HepG2 (cell line): ENCODE results near the gene SEPTIN2. TPM values are rescaled to one million over a fixed set of nuclear protein-coding genes. Genes with fewer than 3 reads are reported as not detected.

Source experiments
- DRAP1 ChIP-seq: IDR thresholded peaks from 2 replicates; pipeline ENCODE4 v1.6.1; 2016; ENCODE audit warnings: missing genetic modification reagents, missing compliant biosample characterization
- E2F1 ChIP-seq: sonication (generic); formaldehyde crosslinking; IDR thresholded peaks from 2 replicates; pipeline ENCODE4 v1.5.0; 2020; ENCODE audit warnings: missing genetic modification reagents
- FOXK1 ChIP-seq: sonication (generic); formaldehyde crosslinking; IDR thresholded peaks from 2 replicates; pipeline ENCODE4 v1.4.0; 2020; ENCODE audit warnings: low read depth, missing genetic modification reagents, borderline replicate concordance
- HDAC1 ChIP-seq: sonication (generic); formaldehyde crosslinking; IDR thresholded peaks from 2 replicates; pipeline ENCODE4 v1.5.1; 2020; ENCODE audit warnings: mild to moderate bottlenecking, missing genetic modification reagents
- HMG20A ChIP-seq: IDR thresholded peaks from 2 replicates; pipeline ENCODE4 v1.6.1; 2016; ENCODE audit warnings: borderline replicate concordance
- IRF1 ChIP-seq: sonication (generic); formaldehyde crosslinking; IDR thresholded peaks from 2 replicates; pipeline ENCODE4 v1.4.0; 2020; ENCODE audit warnings: low read depth, mild to moderate bottlenecking, missing genetic modification reagents
- PCBP2 ChIP-seq: fragments of 200-400 bp; formaldehyde crosslinking; optimal IDR thresholded peaks from 2 replicates; pipeline ENCODE3; 2018; ENCODE audit warnings: low read length, low read depth; ENCODE audit not compliant: poor library complexity, severe bottlenecking
- POGZ ChIP-seq: sonication (generic); formaldehyde crosslinking; IDR thresholded peaks from 2 replicates; pipeline ENCODE4 v1.4.0; 2020; ENCODE audit warnings: mild to moderate bottlenecking, missing genetic modification reagents
- ZNF264 ChIP-seq: sonication (generic); formaldehyde crosslinking; IDR thresholded peaks from 2 replicates; pipeline ENCODE4 v1.4.0; 2020; ENCODE audit warnings: missing genetic modification reagents
- ZNF350 ChIP-seq: sonication (generic); formaldehyde crosslinking; IDR thresholded peaks from 2 replicates; pipeline ENCODE4 v1.4.0; 2020; ENCODE audit warnings: mild to moderate bottlenecking, low read depth, missing genetic modification reagents, borderline replicate concordance
- ZNF432 ChIP-seq: sonication (generic); formaldehyde crosslinking; IDR thresholded peaks from 2 replicates; pipeline ENCODE4 v1.5.0; 2020; ENCODE audit warnings: missing genetic modification reagents, mild to moderate bottlenecking, borderline replicate concordance
- ZNF546 ChIP-seq: sonication (generic); formaldehyde crosslinking; conservative IDR thresholded peaks from 2 replicates; pipeline ENCODE4 v1.8.1; 2023; ENCODE audit warnings: mild to moderate bottlenecking, missing genetic modification reagents
- ZNF572 ChIP-seq: sonication (generic); formaldehyde crosslinking; IDR thresholded peaks from 2 replicates; pipeline ENCODE4 v1.5.1; 2020; ENCODE audit warnings: mild to moderate bottlenecking, missing genetic modification reagents
- ZNF619 ChIP-seq: sonication (generic); formaldehyde crosslinking; IDR thresholded peaks from 2 replicates; pipeline ENCODE4 v1.4.0; 2020; ENCODE audit warnings: mild to moderate bottlenecking, missing genetic modification reagents
- ZNF646 ChIP-seq: sonication (generic); formaldehyde crosslinking; IDR thresholded peaks from 2 replicates; pipeline ENCODE4 v1.9.0; 2021; ENCODE audit warnings: mild to moderate bottlenecking, missing genetic modification reagents
- polyA plus RNA-seq, 8 experiments: library from polyadenylated mRNA; depleted of rRNA in 3 of 8; stranded (reverse) in 7 of 8; unstranded in 1 of 8; fragments of >200 nt; fragmentation: Illumina TruSeq in 4 of 8; extraction: Trizol in 4 of 8; gene quantifications; 2 replicates each; pipeline versions ENCODE4 v1.2.1 to v1.2.3, GENCODE V29; 2011 to 2016; ENCODE audit warnings: low read depth in 4 of 8, missing spikeins in 1 of 8, mixed read lengths in 1 of 8; ENCODE audit not compliant: insufficient read depth in 1 of 8
- total RNA-seq, 5 experiments: library from RNA; depleted of rRNA; stranded (reverse); fragments of >200 nt; fragmentation: Illumina TruSeq; extraction: Trizol; gene quantifications; 2 replicates each; pipeline ENCODE4 v1.2.3, GENCODE V29; 2016; ENCODE audit warnings: low read depth in 1 of 5
- TF ChIP-seq, protein P1 (sequence below): sonication (generic); formaldehyde crosslinking; IDR thresholded peaks from 2 replicates; pipeline ENCODE4 v1.5.0; 2020; ENCODE audit warnings: mild to moderate bottlenecking, missing genetic modification reagents

The SEPTIN2 gene
- total and polyA plus RNA-seq, 2 of the 13 experiments (the other 11 are each of a cell fraction or from before 2014, with no cell fraction given): 493 to 733 TPM

DNA sequence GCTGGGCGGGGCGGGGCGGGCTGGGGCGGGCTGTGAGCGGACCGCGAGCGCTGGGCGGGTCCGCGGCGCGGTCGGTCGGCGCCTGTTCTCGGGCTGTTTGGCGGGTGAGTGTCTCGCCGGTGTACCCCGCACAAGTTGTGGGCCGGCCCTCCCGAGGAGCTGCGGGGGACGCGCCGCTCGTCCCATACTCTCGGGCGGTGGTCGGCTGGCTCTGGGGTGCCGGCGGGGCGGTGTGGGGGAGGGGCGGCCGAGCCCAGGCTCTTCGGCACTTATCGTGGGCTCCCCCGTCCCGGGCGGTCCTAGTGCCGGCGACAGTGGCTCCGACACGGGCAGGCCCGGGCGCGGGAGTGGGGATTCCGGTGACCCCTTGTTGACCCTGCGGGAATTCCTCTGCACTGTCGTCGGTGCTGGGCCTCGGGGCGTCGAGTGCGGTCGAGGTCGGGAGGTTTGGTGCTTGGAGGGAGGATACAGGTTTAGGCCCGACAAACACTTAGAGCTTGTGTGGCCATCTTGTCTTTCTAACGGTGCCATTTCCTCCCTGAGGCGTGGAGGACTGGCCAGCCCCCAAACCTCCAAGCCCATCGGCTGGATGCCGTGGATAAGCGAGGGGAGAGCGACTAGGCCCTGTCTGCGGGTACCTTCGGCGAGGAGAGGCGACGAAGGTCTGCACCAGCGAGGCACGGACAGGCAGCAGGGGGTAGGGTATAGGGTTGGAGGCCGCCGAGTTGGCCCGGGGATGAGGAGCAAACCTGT, at the start of gene SEPTIN2 (continued):
- no peak for TF ChIP-seq DRAP1 (CRISPR knock-in tag)
- TF ChIP-seq ZNF572 (CRISPR knock-in tag): no peak; the same call in 1 of the 2 replicates
- TF ChIP-seq, protein P1, sequence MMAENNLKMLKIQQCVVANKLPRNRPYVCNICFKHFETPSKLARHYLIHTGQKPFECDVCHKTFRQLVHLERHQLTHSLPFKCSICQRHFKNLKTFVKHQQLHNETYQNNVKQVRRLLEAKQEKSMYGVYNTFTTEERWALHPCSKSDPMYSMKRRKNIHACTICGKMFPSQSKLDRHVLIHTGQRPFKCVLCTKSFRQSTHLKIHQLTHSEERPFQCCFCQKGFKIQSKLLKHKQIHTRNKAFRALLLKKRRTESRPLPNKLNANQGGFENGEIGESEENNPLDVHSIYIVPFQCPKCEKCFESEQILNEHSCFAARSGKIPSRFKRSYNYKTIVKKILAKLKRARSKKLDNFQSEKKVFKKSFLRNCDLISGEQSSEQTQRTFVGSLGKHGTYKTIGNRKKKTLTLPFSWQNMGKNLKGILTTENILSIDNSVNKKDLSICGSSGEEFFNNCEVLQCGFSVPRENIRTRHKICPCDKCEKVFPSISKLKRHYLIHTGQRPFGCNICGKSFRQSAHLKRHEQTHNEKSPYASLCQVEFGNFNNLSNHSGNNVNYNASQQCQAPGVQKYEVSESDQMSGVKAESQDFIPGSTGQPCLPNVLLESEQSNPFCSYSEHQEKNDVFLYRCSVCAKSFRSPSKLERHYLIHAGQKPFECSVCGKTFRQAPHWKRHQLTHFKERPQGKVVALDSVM (CRISPR knock-in tag): 0 out of 2 replicates have a peak, but pooled peaks have one; percentile 2
- TF ChIP-seq FOXK1: peak; percentile 57; the same call in 1 of the 2 replicates
- TF ChIP-seq ZNF546 (CRISPR knock-in tag): no peak; the same call in 1 of the 2 replicates
- no peak for TF ChIP-seq E2F1
- TF ChIP-seq ZNF264 (CRISPR knock-in tag): 0 out of 2 replicates have a peak, but pooled peaks have one; percentile 49
- TF ChIP-seq ZNF646 (CRISPR knock-in tag): peak; percentile 47; the same call in 1 of the 2 replicates
- no peak for TF ChIP-seq ZNF432
- TF ChIP-seq IRF1 (CRISPR knock-in tag): peak; percentile 82; the same call in 1 of the 2 replicates
- TF ChIP-seq POGZ (CRISPR knock-in tag): 0 out of 2 replicates have a peak, but pooled peaks have one; percentile 20
- peak; percentile 80 for TF ChIP-seq HDAC1
- no peak for TF ChIP-seq PCBP2
- no peak for TF ChIP-seq HMG20A (CRISPR knock-in tag)
- TF ChIP-seq ZNF350 (CRISPR knock-in tag): peak; percentile 58; the same call in 1 of the 2 replicates
- TF ChIP-seq ZNF619 (CRISPR knock-in tag): no peak; the same call in 1 of the 2 replicates
